Activated T-helper 2 cell treated with anti-CD3 and anti-CD28 coated beads, Interferon-gamma antibody, Interleukin-2, Interleukin-4, amounts not matched to agents 10 μg/mL and 5 μg/mL and 100 μg/mL, durations not matched to agents 14 hours and 24 hours and 36 hours (primary cell): ENCODE results near the gene RSL1D1. TPM values are rescaled to one million over a fixed set of nuclear protein-coding genes. Genes with fewer than 3 reads are reported as not detected.
"Not testable (repeated sequence)": the region's sequence is repeated elsewhere in the genome, so short reads cannot be mapped to it uniquely, and the experiment has no call there.

Experiments used
- DNase-seq: peaks from one replicate; pipeline ENCODE4 v3.0.0; 2021; ENCODE audit warnings: low spot score
- H3K27ac Mint-ChIP-seq: one replicate; pipeline ENCODE4 v1.8.0; 2021; ENCODE audit warnings: mixed read lengths
- H3K27me3 Mint-ChIP-seq: one replicate; pipeline ENCODE4 v1.8.0; 2021; ENCODE audit warnings: low read depth, mixed read lengths
- H3K36me3 Mint-ChIP-seq: one replicate; pipeline ENCODE4 v1.8.0; 2021; ENCODE audit warnings: low read depth, mixed read lengths
- H3K4me1 Mint-ChIP-seq: one replicate; pipeline ENCODE4 v1.8.0; 2021; ENCODE audit warnings: low read depth, mixed read lengths
- H3K4me3 Mint-ChIP-seq: one replicate; pipeline ENCODE4 v1.8.0; 2021; ENCODE audit warnings: low read depth, mild to moderate bottlenecking, moderate library complexity, mixed read lengths
- H3K9me3 Mint-ChIP-seq: one replicate; pipeline ENCODE4 v1.8.0; 2021; ENCODE audit warnings: mixed read lengths
- intact Hi-C: fragments of 100-400 bp; cut with micrococcal nuclease; formaldehyde crosslinking; loops from one replicate; pipeline ENCODE4 v1.15.1; 2023
- total RNA-seq: library from RNA; stranded (reverse); gene quantifications from 2 replicates; pipeline ENCODE4 v1.2.3, GENCODE V29; 2022

Gene RSL1D1
- total RNA-seq, 1 donor from 2014 or later: 348 TPM

DNA sequence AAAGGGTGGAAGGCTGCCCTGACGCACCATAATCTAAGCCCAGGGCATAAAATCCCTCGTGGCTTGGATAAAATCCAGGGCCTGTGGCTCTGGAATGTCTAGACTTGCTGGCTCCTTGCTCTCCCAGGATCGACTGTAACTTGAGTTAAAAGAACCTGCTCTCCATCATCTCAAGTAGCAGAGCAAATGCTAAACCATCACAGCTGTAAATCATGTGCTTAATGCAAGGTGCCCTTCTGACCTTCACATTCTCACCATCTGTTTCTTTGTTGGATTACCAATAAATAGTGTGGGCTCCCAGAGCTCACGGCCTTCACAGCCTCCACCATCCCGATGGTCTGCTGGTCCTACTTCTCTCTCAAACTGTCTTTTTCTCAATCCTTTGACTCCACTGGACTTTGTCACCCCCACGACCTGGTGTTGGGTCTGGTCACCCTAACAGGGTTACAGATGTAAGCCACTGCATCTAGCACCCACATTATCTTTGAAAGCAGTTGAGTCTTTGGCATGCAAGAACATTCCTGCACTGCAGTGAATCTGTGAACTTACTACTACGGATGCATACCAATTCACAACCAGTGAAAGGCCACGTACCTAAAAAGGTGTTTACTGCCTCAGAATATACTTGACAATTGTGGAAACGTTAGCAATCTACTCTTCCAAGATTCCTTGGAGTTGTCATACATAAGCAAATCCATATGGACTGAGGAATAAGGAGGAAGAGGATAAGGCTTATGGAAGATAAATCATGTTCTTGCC is 15.3 kb downstream of the RSL1D1 start:
- Mint-ChIP-seq H3K4me3 (no peak overlapping the region), H3K36me3 (peaks cover 38% of the 10 kb centered on the region), H3K27ac (no peak overlapping the region), H3K4me1 (peaks cover 2% of the 10 kb centered on the region), H3K9me3 (no peaks in the 10 kb centered on the region), H3K27me3 (no peaks in the 10 kb centered on the region)
- DNase-seq: no peak
- intact Hi-C loops: no loop called here

DNA sequence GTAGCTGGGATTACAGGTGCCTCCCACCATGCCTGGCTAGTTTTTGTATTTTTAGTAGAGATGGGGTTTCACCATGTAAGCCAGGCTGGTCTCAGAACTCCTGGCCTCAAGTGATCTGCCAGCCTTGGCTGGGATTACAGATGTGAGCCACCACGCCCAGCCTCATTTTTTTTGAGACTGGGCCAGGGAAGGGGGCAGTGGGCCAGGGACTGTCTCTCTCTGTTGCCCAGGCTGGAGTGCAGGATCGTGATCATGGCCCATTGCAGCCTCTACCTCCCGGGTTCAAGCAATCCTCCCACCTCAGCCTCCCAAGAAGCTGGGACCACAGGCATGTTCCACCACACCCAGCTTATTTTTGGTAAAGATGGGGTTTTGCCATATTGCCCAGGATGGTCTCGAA is 16.0 kb downstream of the RSL1D1 start:
- Mint-ChIP-seq H3K27ac (no peak overlapping the region), H3K4me1 (peaks cover 2% of the 10 kb centered on the region), H3K9me3 (no peaks in the 10 kb centered on the region), H3K4me3 (no peak overlapping the region), H3K27me3 (no peaks in the 10 kb centered on the region), H3K36me3 (peaks cover 35% of the 10 kb centered on the region)
- DNase-seq: no peak
- intact Hi-C loops: no loop called here

DNA sequence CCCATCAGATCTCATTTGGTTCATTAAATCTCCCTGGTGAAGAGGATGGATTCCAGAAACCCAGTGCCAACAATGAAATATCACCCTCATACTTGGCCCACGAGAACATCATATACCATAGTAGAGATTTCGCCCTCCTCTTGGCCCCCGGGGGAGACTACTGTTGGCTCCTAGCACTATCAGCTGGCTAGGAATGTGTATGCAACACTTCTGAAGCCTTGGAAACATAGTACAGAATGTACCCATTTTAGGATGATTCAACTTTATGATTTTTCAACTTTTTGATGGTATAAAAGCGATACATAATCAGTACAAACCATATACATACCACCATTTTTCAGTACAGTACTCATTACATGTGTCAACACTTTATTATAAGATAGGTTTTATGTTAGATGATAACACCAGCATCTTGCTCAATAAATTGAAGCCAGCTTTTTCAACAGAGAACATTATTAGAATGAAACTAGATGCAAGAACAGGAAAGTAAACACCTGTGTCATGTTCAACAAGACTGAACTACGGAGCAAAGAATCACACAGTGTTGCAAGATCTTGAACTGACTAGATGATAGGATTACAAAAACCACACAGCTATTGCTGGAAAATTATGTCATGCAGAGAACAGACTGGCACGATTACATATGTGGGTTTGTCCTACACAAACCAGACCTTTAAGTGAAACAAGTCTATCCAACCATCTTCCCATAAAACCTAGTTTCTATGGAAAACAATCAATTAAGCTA is 17.2 kb downstream of the RSL1D1 start:
- Mint-ChIP-seq H3K36me3 (peaks cover 23% of the 10 kb centered on the region), H3K9me3 (no peaks in the 10 kb centered on the region), H3K4me1 (peaks cover 2% of the 10 kb centered on the region), H3K27me3 (no peaks in the 10 kb centered on the region), H3K27ac (no peak overlapping the region), H3K4me3 (no peak overlapping the region)
- intact Hi-C loops: no loop called here
- no peak for DNase-seq

DNA sequence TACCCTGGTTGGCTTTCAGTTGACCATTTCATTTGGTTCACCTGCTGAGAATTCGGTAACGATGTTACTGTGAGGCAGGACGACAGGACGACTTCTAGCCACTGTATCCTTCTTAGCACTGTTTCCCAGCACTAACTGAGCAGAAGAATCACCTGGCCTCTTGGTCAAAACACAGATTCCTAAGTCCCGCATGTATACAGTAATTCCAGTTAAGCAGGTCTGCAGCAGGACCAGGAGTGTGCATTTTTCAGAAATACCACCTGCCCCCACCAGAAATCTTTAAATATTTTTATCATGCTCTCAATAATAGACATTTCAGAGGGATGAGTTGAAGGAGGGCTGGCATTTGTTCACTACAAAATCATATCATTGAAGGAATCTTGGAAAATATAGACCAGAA is 22.6 kb downstream of the RSL1D1 start:
- no peaks in the 10 kb centered on the region for H3K4me1 Mint-ChIP-seq

DNA sequence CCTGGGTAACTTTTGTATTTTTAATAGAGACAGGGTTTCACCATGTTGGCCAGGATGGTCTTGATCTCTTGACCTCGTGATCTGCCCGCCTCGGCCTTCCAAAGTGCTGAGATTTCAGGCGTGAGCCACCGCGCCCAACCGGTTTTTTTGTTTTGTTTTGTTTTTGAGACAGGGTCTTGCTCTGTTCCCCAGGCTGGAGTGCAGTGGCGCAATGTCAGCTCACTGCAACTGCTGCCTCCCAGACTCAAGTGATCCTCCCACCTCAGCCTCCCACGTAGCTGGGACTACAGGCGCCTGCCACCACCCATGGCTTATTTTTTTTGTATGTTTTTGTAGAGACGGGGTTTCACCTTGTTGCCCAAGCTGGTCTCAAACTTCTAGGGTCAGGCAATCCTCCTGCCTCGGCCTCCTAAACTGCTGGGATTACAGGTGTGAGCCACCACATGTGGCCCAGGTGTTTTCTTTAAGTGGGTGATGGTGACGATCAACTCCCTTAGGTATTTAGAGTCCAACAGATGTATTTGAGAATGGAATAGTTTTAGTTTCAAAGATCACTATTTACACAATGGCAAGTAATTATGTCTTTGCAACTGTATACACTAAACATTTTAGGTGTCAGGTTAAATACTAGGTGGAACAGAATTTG is 25.7 kb downstream of the RSL1D1 start:
- H3K27ac Mint-ChIP-seq, H3K9me3 Mint-ChIP-seq, H3K36me3 Mint-ChIP-seq, DNase-seq, intact Hi-C loops, H3K27me3 Mint-ChIP-seq, H3K4me1 Mint-ChIP-seq, H3K4me3 Mint-ChIP-seq: not testable (repeated sequence)

More for the DNA sequence above, 22.6 kb downstream of the RSL1D1 start:
- Mint-ChIP-seq H3K4me3 (no peak overlapping the region), H3K36me3 (no peaks in the 10 kb centered on the region), H3K27ac (no peak overlapping the region), H3K9me3 (no peaks in the 10 kb centered on the region), H3K27me3 (no peaks in the 10 kb centered on the region)
- DNase-seq: no peak
- intact Hi-C loops: no loop called here

- intact Hi-C loops: no loop called here
- no peak for DNase-seq
- Mint-ChIP-seq H3K4me1 (no peaks in the 10 kb centered on the region), H3K27me3 (no peaks in the 10 kb centered on the region), H3K4me3 (no peak overlapping the region), H3K27ac (no peak overlapping the region), H3K36me3 (no peaks in the 10 kb centered on the region), H3K9me3 (no peaks in the 10 kb centered on the region)
These were observed 27.0 kb downstream of the RSL1D1 start for GRCh38 chr16:11824362-11824761.

DNA sequence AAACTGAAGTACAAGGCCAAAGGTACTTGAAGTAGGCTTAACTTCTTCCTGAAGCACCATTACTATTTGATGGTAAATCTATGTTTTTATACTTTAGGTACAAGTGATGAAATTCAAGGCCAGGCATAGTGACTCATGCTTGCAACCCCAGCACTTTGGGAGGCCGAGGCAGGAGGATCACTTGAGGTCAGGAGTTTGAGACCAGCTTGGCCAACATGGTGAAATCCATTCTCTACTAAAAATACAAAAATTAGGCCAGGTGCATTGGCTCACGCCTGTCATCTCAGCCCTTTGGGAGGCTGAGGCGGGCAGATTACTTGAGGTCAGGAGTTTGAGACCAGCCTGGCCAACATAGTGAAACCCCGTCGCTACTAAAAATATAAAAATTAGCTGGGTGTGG is 27.7 kb downstream of the RSL1D1 start:
- H3K36me3 Mint-ChIP-seq, DNase-seq, H3K4me3 Mint-ChIP-seq, intact Hi-C loops, H3K27me3 Mint-ChIP-seq, H3K4me1 Mint-ChIP-seq, H3K9me3 Mint-ChIP-seq, H3K27ac Mint-ChIP-seq: not testable (repeated sequence)

DNA sequence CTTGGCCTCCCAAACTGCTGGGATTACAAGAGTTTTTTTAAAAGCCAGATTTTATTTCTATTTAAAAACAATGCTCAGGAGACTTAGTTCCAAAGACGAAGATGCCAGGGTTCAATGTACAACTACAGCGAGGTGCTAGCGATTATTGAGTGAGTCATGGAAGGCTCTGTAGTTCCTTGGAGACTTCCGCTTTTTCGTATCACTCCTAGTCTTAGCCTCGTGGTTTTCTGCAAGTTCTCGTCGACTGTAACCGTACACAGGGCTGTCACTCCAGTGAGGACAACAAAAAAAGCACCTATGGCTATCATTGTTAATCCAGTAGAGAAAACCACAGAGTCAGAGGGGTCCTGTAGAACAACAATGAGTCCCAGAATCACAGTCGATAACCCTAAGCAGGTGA is 31.5 kb downstream of the RSL1D1 start:
- H3K27ac Mint-ChIP-seq: no peak overlapping the region
- no peaks in the 10 kb centered on the region for H3K4me1 Mint-ChIP-seq
- no peaks in the 10 kb centered on the region for H3K27me3 Mint-ChIP-seq
- intact Hi-C loops: no loop called here
- no peak overlapping the region for H3K4me3 Mint-ChIP-seq
- no peak for DNase-seq
- no peaks in the 10 kb centered on the region for H3K36me3 Mint-ChIP-seq
- H3K9me3 Mint-ChIP-seq: no peaks in the 10 kb centered on the region

- H3K9me3 Mint-ChIP-seq, H3K4me3 Mint-ChIP-seq, H3K27me3 Mint-ChIP-seq, H3K36me3 Mint-ChIP-seq, intact Hi-C loops, DNase-seq, H3K27ac Mint-ChIP-seq, H3K4me1 Mint-ChIP-seq: not testable (repeated sequence)
These were observed 32.4 kb downstream of the RSL1D1 start for GRCh38 chr16:11818970-11819369.

- no peak for DNase-seq
- H3K4me1 Mint-ChIP-seq: peaks cover 4% of the 10 kb centered on the region
- no peak overlapping the region for H3K27ac Mint-ChIP-seq
- H3K27me3 Mint-ChIP-seq: no peaks in the 10 kb centered on the region
- no peaks in the 10 kb centered on the region for H3K9me3 Mint-ChIP-seq
- no peaks in the 10 kb centered on the region for H3K36me3 Mint-ChIP-seq
- no peak overlapping the region for H3K4me3 Mint-ChIP-seq
- intact Hi-C loops: no loop called here
These were observed 35.2 kb downstream of the RSL1D1 start for GRCh38 chr16:11816123-11816522.

DNA sequence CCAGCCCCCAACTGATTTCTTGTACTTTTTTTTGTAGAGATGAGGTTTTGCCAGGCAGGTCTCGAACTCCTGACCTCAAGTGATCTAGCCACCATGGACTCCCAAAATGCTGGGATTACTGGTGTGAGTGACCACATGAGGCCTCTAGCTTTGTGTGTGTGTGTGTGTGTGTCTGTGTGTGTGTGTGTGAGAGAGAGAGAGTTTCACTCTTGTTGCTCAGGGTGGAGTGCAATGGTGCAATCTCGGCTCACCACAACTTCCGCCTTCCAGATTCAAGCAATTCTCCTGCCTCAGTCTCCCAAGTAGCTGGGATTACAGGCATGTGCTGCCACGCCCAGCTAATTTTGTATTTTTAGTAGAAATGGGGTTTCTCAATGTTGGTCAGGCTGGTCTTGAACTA is 36.5 kb downstream of the RSL1D1 start:
- H3K4me1 Mint-ChIP-seq: peaks cover 11% of the 10 kb centered on the region
- H3K27me3 Mint-ChIP-seq, H3K4me3 Mint-ChIP-seq, H3K27ac Mint-ChIP-seq, H3K36me3 Mint-ChIP-seq, H3K9me3 Mint-ChIP-seq, DNase-seq, intact Hi-C loops: not testable (repeated sequence)

DNA sequence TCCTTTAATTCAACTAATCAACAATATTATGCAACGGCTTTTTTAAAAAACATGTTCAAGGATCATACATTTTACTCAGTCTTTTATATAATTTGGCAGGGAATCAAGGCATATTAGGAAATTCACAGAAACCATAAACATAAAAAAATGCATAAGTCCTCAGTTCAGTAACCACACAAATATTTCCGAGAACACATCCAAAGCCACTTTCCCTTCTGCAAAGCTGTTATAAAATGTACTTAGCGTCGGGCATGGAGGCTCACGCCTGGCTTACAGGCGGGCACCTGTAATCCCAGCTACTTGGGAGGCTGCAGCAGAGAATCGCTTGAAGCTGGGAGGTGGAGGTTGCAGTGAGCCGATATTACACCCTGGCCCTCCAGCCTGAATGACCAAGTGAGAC is 44.6 kb downstream of the RSL1D1 start:
- H3K36me3 Mint-ChIP-seq: peaks cover 6% of the 10 kb centered on the region
- H3K27me3 Mint-ChIP-seq: no peaks in the 10 kb centered on the region
- peaks cover 10% of the 10 kb centered on the region for H3K4me1 Mint-ChIP-seq
- H3K4me3 Mint-ChIP-seq: no peak overlapping the region
- intact Hi-C loops: no loop called here
- H3K27ac Mint-ChIP-seq: no peak overlapping the region
- no peak for DNase-seq
- peaks cover 6% of the 10 kb centered on the region for H3K9me3 Mint-ChIP-seq

DNA sequence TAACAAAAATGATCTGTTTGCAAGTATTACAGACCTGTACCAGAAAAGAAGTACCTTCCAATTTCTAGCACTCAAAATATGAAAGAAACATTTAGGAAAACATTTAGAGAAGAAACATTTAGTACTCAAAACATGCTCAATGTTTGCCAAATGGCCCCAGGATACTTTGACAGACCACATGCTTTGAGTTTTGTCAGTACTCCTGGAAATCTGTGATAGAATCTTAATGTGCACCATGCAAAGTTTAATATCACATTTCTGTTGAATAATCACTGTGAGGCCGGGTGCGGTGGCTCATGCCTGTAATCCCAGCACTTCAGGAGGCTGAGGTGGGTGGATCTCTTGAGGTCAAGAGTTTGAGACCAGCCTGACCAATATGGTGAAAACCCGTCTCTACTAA is 45.8 kb downstream of the RSL1D1 start:
- Mint-ChIP-seq H3K4me1 (peaks cover 12% of the 10 kb centered on the region), H3K27ac (no peak overlapping the region), H3K4me3 (no peak overlapping the region), H3K9me3 (peaks cover 6% of the 10 kb centered on the region), H3K36me3 (peaks cover 11% of the 10 kb centered on the region), H3K27me3 (no peaks in the 10 kb centered on the region)
- no peak for DNase-seq
- intact Hi-C loops: no loop called here
